ENCODE results near the gene CHD2.

CHD2 gene

GRCh38 chr15:92898988-92899582 is 1.0 kb upstream of the CHD2 start:
- Histone ChIP-seq H3K9ac (ENCODE audit: low read depth in 1 of 2, low read length in 2 of 2) (no peak overlapping the region), H3K4me3 (ENCODE audit: low read length in 2 of 2) (no peak overlapping the region), H3K9me3 (ENCODE audit: control insufficient read depth in 2 of 2, low read length in 2 of 2) (no peaks in the 10 kb centered on the region), H3K27me3 (ENCODE audit: control insufficient read depth in 2 of 2, insufficient read depth in 2 of 2, low read length in 2 of 2) (no peaks in the 10 kb centered on the region), H3K4me1 (ENCODE audit: control insufficient read depth in 2 of 2, insufficient read depth in 2 of 2, low read length in 2 of 2) (peaks cover 11 to 24% of the 10 kb centered on the region in 2 donors), H3K27ac (ENCODE audit: low read depth in 2 of 2, low read length in 2 of 2) (peak overlapping the region; percentile 7 to 44), H3K36me3 (ENCODE audit: control insufficient read depth in 2 of 2, insufficient read depth in 2 of 2, low read length in 2 of 2) (peaks cover 14 to 16% of the 10 kb centered on the region in 2 donors)

DNA sequence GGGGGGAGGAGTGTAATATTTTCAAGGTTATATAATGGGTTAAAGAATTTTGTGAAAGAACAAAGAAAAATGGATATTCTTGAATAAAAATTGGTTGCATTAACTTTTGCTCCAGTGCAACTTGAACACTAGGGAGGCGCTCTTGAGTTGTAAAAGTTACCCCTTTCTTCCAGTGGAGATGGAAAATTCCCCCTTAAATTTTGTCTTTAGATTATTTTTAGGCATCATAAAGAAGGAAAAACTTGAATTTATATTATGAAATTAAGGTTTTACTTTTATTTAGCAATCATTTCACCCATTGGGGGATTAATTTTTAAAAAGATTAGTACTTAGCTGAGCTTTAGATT is 550 bp upstream of the CHD2 start:
- no peak overlapping the region for H3K9ac ChIP-seq (ENCODE audit: low read depth in 1 of 2, low read length in 2 of 2)
- H3K4me3 ChIP-seq (ENCODE audit: low read length in 2 of 2): peak overlapping the region; percentile 79 to 85

GRCh38 chr15:92900731-92901071 is 577 bp downstream of the CHD2 start:
- no peaks in the 10 kb centered on the region for H3K9me3 ChIP-seq (ENCODE audit: control insufficient read depth in 2 of 2, low read length in 2 of 2)
- peak overlapping the region; percentile 85 to 99 for H3K9ac ChIP-seq (ENCODE audit: low read depth in 1 of 2, low read length in 2 of 2)
- H3K4me1 ChIP-seq (ENCODE audit: control insufficient read depth in 2 of 2, insufficient read depth in 2 of 2, low read length in 2 of 2): peaks cover 20 to 36% of the 10 kb centered on the region in 2 donors

More for the DNA sequence above, 550 bp upstream of the CHD2 start:
- H3K27me3 ChIP-seq (ENCODE audit: control insufficient read depth in 2 of 2, insufficient read depth in 2 of 2, low read length in 2 of 2): no peaks in the 10 kb centered on the region
- H3K27ac ChIP-seq (ENCODE audit: low read depth in 2 of 2, low read length in 2 of 2): peak overlapping the region; percentile 93
- H3K9me3 ChIP-seq (ENCODE audit: control insufficient read depth in 2 of 2, low read length in 2 of 2): no peaks in the 10 kb centered on the region
- H3K36me3 ChIP-seq (ENCODE audit: control insufficient read depth in 2 of 2, insufficient read depth in 2 of 2, low read length in 2 of 2): peaks cover 9 to 16% of the 10 kb centered on the region in 2 donors
- peaks cover 11 to 26% of the 10 kb centered on the region in 2 donors for H3K4me1 ChIP-seq (ENCODE audit: control insufficient read depth in 2 of 2, insufficient read depth in 2 of 2, low read length in 2 of 2)

DNA sequence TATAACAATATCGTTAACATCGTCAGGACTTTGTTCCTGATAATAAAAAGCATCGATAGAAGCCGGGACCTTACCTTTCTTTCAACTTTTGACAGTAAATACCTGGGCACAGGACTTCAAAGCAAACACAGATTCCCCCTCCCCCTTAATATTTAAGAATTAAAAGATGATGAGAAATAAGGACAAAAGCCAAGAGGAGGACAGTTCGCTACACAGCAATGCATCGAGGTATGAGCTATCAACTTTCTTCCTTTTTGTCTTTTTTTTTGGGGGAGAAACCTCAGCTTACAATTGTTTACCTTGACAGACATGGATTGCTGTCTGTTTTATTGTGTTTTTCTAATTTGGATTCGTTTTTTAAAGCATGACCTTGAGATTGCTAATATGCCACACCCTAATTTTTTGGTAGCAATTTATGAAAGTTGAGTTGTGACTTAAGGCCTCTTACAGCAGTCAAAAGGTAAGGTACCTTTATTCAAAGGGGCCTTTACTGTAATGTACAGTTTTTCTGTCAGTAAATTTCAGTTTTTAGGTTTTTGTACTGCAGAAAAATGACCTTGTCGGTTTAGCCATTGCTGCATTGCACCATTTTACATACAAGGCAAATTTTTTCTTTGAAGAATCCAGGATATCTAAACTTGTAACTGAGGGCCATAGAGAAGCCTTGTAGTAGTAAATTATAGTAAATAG is 1.1 kb downstream of the CHD2 start:
- Histone ChIP-seq H3K27ac (ENCODE audit: low read depth in 2 of 2, low read length in 2 of 2) (peak overlapping the region; percentile 93), H3K9me3 (ENCODE audit: control insufficient read depth in 2 of 2, low read length in 2 of 2) (no peaks in the 10 kb centered on the region), H3K27me3 (ENCODE audit: control insufficient read depth in 2 of 2, insufficient read depth in 2 of 2, low read length in 2 of 2) (no peaks in the 10 kb centered on the region), H3K4me1 (ENCODE audit: control insufficient read depth in 2 of 2, insufficient read depth in 2 of 2, low read length in 2 of 2) (peaks cover 25 to 36% of the 10 kb centered on the region in 2 donors), H3K9ac (ENCODE audit: low read depth in 1 of 2, low read length in 2 of 2) (peak overlapping the region; percentile 85 to 99), H3K36me3 (ENCODE audit: control insufficient read depth in 2 of 2, insufficient read depth in 2 of 2, low read length in 2 of 2) (peaks cover 9 to 12% of the 10 kb centered on the region in 2 donors), H3K4me3 (ENCODE audit: low read length in 2 of 2) (peak overlapping the region; percentile 79 to 85)

More at GRCh38 chr15:92900731-92901071, 577 bp downstream of the CHD2 start:
- H3K27ac ChIP-seq (ENCODE audit: low read depth in 2 of 2, low read length in 2 of 2): peak overlapping the region; percentile 93
- H3K36me3 ChIP-seq (ENCODE audit: control insufficient read depth in 2 of 2, insufficient read depth in 2 of 2, low read length in 2 of 2): peaks cover 9 to 12% of the 10 kb centered on the region in 2 donors
- H3K27me3 ChIP-seq (ENCODE audit: control insufficient read depth in 2 of 2, insufficient read depth in 2 of 2, low read length in 2 of 2): no peaks in the 10 kb centered on the region
- peak overlapping the region; percentile 79 to 85 for H3K4me3 ChIP-seq (ENCODE audit: low read length in 2 of 2)

DNA sequence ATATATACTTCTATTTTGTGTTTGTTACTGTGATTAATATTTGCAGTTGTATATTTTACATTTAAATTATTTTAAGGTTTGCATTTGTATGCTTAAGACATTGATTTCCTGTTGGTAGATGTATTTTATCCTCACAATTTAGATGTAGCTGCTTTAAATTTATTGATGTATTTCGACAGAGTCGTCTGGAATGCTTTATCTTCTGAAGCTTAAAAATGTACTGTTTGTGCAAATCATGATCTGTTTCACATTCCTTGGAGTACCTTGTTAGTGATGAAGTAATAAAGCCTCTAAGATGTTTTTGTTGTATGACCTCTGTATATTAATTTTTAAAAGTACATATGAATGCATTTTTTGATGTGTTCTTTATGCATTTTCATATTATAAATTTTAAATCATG is 1.9 kb downstream of the CHD2 start:
- Histone ChIP-seq H3K27me3 (ENCODE audit: control insufficient read depth in 2 of 2, insufficient read depth in 2 of 2, low read length in 2 of 2) (no peaks in the 10 kb centered on the region), H3K4me1 (ENCODE audit: control insufficient read depth in 2 of 2, insufficient read depth in 2 of 2, low read length in 2 of 2) (peaks cover 30 to 42% of the 10 kb centered on the region in 2 donors), H3K36me3 (ENCODE audit: control insufficient read depth in 2 of 2, insufficient read depth in 2 of 2, low read length in 2 of 2) (peaks cover 7 to 9% of the 10 kb centered on the region in 2 donors), H3K9me3 (ENCODE audit: control insufficient read depth in 2 of 2, low read length in 2 of 2) (no peaks in the 10 kb centered on the region), H3K27ac (ENCODE audit: low read depth in 2 of 2, low read length in 2 of 2) (peak overlapping the region; percentile 93), H3K4me3 (ENCODE audit: low read length in 2 of 2) (peak overlapping the region; percentile 79 to 85), H3K9ac (ENCODE audit: low read depth in 1 of 2, low read length in 2 of 2) (peak overlapping the region; percentile 85 to 99)

DNA sequence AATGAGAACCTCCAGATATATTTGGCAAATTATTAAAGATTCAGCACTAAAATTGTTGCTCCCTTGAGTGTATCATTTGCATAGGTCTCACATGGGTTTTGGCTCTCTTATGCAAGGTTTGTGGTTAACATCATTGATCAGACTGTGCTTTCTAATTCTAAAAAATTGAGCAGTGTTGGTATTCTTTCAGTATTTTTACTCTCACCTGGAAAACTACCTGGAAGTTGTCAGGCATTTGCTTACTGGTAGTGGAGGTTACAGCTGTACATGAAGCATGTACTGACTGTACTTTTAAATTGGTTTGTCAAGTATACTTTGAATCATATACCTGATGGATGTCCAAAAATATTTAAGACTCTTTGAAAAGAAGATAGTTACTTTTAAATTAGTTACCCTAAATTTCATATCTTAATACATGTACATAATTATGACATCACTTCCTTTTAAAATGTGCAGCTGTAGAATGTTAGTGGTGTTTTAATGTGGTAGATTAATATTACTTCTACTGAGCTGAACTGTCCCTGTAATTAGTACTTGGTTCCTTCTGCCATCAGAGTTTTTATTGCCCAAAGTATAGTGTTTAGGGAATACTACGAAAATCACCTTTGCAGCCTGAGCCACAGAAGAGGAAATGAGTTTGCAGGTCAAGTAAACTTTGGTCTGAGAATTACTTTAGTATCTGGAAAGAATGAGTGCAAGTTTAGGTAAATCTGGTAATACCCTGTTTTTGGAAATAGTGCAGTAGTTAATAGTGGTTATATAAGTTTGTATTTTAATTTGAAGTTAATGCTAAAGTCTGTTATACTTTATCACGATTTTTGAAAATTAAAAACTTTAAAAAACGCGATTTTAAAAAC is 2.8 kb downstream of the CHD2 start:
- H3K9me3 ChIP-seq (ENCODE audit: control insufficient read depth in 2 of 2, low read length in 2 of 2): no peaks in the 10 kb centered on the region
- peak overlapping the region; percentile 93 to 99 for H3K27ac ChIP-seq (ENCODE audit: low read depth in 2 of 2, low read length in 2 of 2)
- H3K4me3 ChIP-seq (ENCODE audit: low read length in 2 of 2): peak overlapping the region; percentile 79 to 85
- H3K9ac ChIP-seq (ENCODE audit: low read depth in 1 of 2, low read length in 2 of 2): peak overlapping the region; percentile 85 to 99
- H3K4me1 ChIP-seq (ENCODE audit: control insufficient read depth in 2 of 2, insufficient read depth in 2 of 2, low read length in 2 of 2): peaks cover 40 to 52% of the 10 kb centered on the region in 2 donors
- peaks cover 0 to 6% of the 10 kb centered on the region in 2 donors for H3K36me3 ChIP-seq (ENCODE audit: control insufficient read depth in 2 of 2, insufficient read depth in 2 of 2, low read length in 2 of 2)
- H3K27me3 ChIP-seq (ENCODE audit: control insufficient read depth in 2 of 2, insufficient read depth in 2 of 2, low read length in 2 of 2): no peaks in the 10 kb centered on the region

- H3K9ac ChIP-seq (ENCODE audit: low read depth in 1 of 2, low read length in 2 of 2): peak overlapping the region; percentile 85 to 99
- no peaks in the 10 kb centered on the region for H3K9me3 ChIP-seq (ENCODE audit: control insufficient read depth in 2 of 2, low read length in 2 of 2)
- peak overlapping the region; percentile 93 to 99 for H3K27ac ChIP-seq (ENCODE audit: low read depth in 2 of 2, low read length in 2 of 2)
- no peaks in the 10 kb centered on the region for H3K27me3 ChIP-seq (ENCODE audit: control insufficient read depth in 2 of 2, insufficient read depth in 2 of 2, low read length in 2 of 2)
- H3K4me1 ChIP-seq (ENCODE audit: control insufficient read depth in 2 of 2, insufficient read depth in 2 of 2, low read length in 2 of 2): peaks cover 46 to 58% of the 10 kb centered on the region in 2 donors
- H3K4me3 ChIP-seq (ENCODE audit: low read length in 2 of 2): peak overlapping the region; percentile 79 to 85
- H3K36me3 ChIP-seq (ENCODE audit: control insufficient read depth in 2 of 2, insufficient read depth in 2 of 2, low read length in 2 of 2): no peaks in the 10 kb centered on the region
These were observed 3.5 kb downstream of the CHD2 start for GRCh38 chr15:92903631-92903965.

GRCh38 chr15:92903966-92904721 is 4.0 kb downstream of the CHD2 start:
- peaks cover 50 to 63% of the 10 kb centered on the region in 2 donors for H3K4me1 ChIP-seq (ENCODE audit: control insufficient read depth in 2 of 2, insufficient read depth in 2 of 2, low read length in 2 of 2)
- H3K27me3 ChIP-seq (ENCODE audit: control insufficient read depth in 2 of 2, insufficient read depth in 2 of 2, low read length in 2 of 2): no peaks in the 10 kb centered on the region

GRCh38 chr15:92904722-92905571 is 4.8 kb downstream of the CHD2 start:
- H3K9ac ChIP-seq (ENCODE audit: low read depth in 1 of 2, low read length in 2 of 2): peak overlapping the region; percentile 80 to 89
- no peaks in the 10 kb centered on the region for H3K27me3 ChIP-seq (ENCODE audit: control insufficient read depth in 2 of 2, insufficient read depth in 2 of 2, low read length in 2 of 2)
- no peaks in the 10 kb centered on the region for H3K9me3 ChIP-seq (ENCODE audit: control insufficient read depth in 2 of 2, low read length in 2 of 2)
- H3K4me3 ChIP-seq (ENCODE audit: low read length in 2 of 2): peak overlapping the region; percentile 53 to 72
- peaks cover 0 to 3% of the 10 kb centered on the region in 2 donors for H3K36me3 ChIP-seq (ENCODE audit: control insufficient read depth in 2 of 2, insufficient read depth in 2 of 2, low read length in 2 of 2)
- H3K4me1 ChIP-seq (ENCODE audit: control insufficient read depth in 2 of 2, insufficient read depth in 2 of 2, low read length in 2 of 2): peaks cover 58 to 68% of the 10 kb centered on the region in 2 donors
- peak overlapping the region; percentile 93 to 99 for H3K27ac ChIP-seq (ENCODE audit: low read depth in 2 of 2, low read length in 2 of 2)

More at GRCh38 chr15:92903966-92904721, 4.0 kb downstream of the CHD2 start:
- Histone ChIP-seq H3K9ac (ENCODE audit: low read depth in 1 of 2, low read length in 2 of 2) (peak overlapping the region; percentile 85 to 99), H3K36me3 (ENCODE audit: control insufficient read depth in 2 of 2, insufficient read depth in 2 of 2, low read length in 2 of 2) (no peaks in the 10 kb centered on the region), H3K9me3 (ENCODE audit: control insufficient read depth in 2 of 2, low read length in 2 of 2) (no peaks in the 10 kb centered on the region), H3K27ac (ENCODE audit: low read depth in 2 of 2, low read length in 2 of 2) (peak overlapping the region; percentile 93 to 99), H3K4me3 (ENCODE audit: low read length in 2 of 2) (peak overlapping the region; percentile 79 to 85)
